BJ (cell line): ENCODE data around the gene C1orf159. TPM values are rescaled to one million over a fixed set of nuclear protein-coding genes. Genes with fewer than 3 reads are reported as not detected.

Source experiments
- CTCF ChIA-PET: fragments of 350-600 bp; formaldehyde crosslinking; extraction: SDS; loops from one replicate; lab custom pipeline; 2021; ENCODE audit warnings: antibody characterized with exemption, inconsistent platforms; lab: Yijun Ruan, JAX
- POLR2A ChIA-PET: fragments of 300-600 bp; sonication (Branson Sonifier 250); formaldehyde crosslinking; extraction: SDS; loops from one replicate; lab custom pipeline; 2021; ENCODE audit warnings: antibody characterized with exemption; lab: Charles Lee
- DNase-seq: peaks from one replicate; pipeline ENCODE4 v3.0.0-alpha.2; 2011; ENCODE audit warnings: low read depth
- H3K27me3 ChIP-seq: 2 replicates; pipeline ENCODE4 v1.6.0; 2011; ENCODE audit warnings: low read length; ENCODE audit not compliant: control insufficient read depth, insufficient read depth
- H3K36me3 ChIP-seq: 2 replicates; pipeline ENCODE4 v1.5.1; 2011; ENCODE audit warnings: low read length; ENCODE audit not compliant: control insufficient read depth, insufficient read depth
- H3K4me3 ChIP-seq: 2 replicates; pipeline ENCODE4 v1.5.1; 2011; ENCODE audit warnings: low read depth, mild to moderate bottlenecking, control low read depth, low read length
- CTCF ChIP-seq: IDR thresholded peaks from 2 replicates; pipeline ENCODE4 v1.5.1; 2011; ENCODE audit warnings: low read depth, mild to moderate bottlenecking, control low read depth, inconsistent platforms, low read length, moderate library complexity; ENCODE audit not compliant: insufficient read depth
- polyA plus RNA-seq: library from polyadenylated mRNA; depleted of rRNA; stranded (reverse); fragments of >200 nt; gene quantifications from 2 replicates; pipeline ENCODE4 v1.2.3, GENCODE V29; 2011

Gene C1orf159
- polyA plus RNA-seq, 1 experiment, result 8.9 TPM

DNA sequence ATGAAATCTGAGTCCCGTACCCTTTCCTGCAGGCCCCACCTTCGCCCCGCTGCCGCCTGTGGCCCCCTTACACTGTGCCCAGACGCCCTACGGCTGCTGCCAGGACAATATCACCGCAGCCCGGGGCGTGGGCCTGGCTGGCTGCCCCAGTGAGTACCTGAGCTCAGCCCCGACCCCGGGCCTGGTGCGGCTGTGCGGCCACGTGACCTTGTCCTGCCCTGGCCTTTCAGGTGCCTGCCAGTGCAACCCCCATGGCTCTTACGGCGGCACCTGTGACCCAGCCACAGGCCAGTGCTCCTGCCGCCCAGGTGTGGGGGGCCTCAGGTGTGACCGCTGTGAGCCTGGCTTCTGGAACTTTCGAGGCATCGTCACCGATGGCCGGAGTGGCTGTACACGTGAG lies 70.8 kb downstream of the C1orf159 start:
- Histone ChIP-seq H3K36me3 (peaks cover 36% of the 10 kb centered on the region), H3K4me3 (no peak overlapping the region), H3K27me3 (no peaks in the 10 kb centered on the region)
- POLR2A ChIA-PET, result no interaction called here
- no peak for DNase-seq
- CTCF ChIA-PET, result interaction anchor here (0.9 to 2.8 kb wide), 2 partner anchors 14 to 77 kb away, joined by 3 to 9 read pairs; no protein-coding TSS in a partner anchor
- TF ChIP-seq CTCF, result no peak

DNA sequence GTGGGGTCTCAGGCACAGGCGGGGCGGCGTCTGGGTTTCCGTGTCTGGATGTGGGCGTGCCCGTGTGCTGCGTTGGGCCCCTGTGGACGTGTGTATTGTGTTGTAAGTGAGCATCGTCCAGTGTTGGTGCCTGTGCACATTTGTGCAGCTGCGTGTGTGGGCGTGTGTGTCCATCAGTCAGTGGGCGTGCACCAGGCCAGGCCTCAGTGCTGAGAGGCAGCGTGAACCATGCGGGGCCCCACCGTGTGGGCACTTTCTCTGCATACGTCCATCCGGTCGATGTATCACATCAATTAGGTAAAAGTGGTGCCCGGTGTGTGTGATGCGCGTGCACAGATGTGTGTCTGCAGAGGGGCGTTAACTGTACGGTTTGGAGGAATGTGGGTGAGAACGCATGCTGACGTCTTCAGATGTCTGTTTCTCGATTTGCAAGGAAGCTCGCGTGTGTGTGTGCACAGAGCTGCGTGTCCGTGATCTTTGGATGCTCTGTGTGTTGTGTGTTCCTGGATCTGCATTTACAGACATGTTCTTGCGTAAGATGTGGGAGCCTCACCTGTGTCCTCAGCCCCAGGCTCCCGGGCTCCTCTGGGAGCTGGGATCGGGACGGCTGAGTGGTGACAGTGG lies 71.3 kb downstream of the C1orf159 start:
- ChIA-PET POLR2A (no interaction called here), CTCF (interaction anchor here (0.9 to 2.8 kb wide), 2 partner anchors 14 to 78 kb away, joined by 3 to 9 read pairs; no protein-coding TSS in a partner anchor)
- peaks cover 35% of the 10 kb centered on the region for H3K36me3 ChIP-seq
- DNase-seq, result no peak
- no peak for TF ChIP-seq CTCF
- H3K4me3 ChIP-seq, result no peak overlapping the region
- H3K27me3 ChIP-seq, result no peaks in the 10 kb centered on the region

DNA sequence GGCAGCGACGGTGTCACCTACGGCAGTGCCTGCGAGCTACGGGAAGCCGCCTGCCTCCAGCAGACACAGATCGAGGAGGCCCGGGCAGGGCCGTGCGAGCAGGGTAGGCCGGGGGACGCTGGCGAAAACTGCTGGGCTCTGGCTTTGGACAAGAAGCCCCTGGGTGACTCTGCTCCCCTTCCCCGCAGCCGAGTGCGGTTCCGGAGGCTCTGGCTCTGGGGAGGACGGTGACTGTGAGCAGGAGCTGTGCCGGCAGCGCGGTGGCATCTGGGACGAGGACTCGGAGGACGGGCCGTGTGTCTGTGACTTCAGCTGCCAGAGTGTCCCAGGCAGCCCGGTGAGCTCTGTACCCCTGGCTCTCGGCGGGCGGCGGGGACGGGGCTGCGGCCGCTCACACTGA lies 72.0 kb downstream of the C1orf159 start:
- ChIA-PET CTCF (interaction anchor here (2.8 kb wide), 1 partner anchor 15 kb away, joined by 9 read pairs; no protein-coding TSS in a partner anchor), POLR2A (no interaction called here)
- Histone ChIP-seq H3K27me3 (no peaks in the 10 kb centered on the region), H3K4me3 (no peak overlapping the region), H3K36me3 (peaks cover 35% of the 10 kb centered on the region)
- no peak for DNase-seq
- no peak for TF ChIP-seq CTCF

GRCh38 chr1:1043411-1043810 lies 72.5 kb downstream of the C1orf159 start:
- DNase-seq, result no peak
- POLR2A ChIA-PET, result no interaction called here
- no peak for TF ChIP-seq CTCF
- Histone ChIP-seq H3K27me3 (no peaks in the 10 kb centered on the region), H3K4me3 (no peak overlapping the region), H3K36me3 (peaks cover 35% of the 10 kb centered on the region)
- CTCF ChIA-PET, result no interaction called here

GRCh38 chr1:1042835-1043234 lies 73.1 kb downstream of the C1orf159 start:
- Histone ChIP-seq H3K36me3 (peaks cover 35% of the 10 kb centered on the region), H3K27me3 (no peaks in the 10 kb centered on the region), H3K4me3 (no peak overlapping the region)
- no peak for TF ChIP-seq CTCF
- POLR2A ChIA-PET, result no interaction called here
- no peak for DNase-seq
- CTCF ChIA-PET, result no interaction called here
